NCI-H748 (cell line): Measurements from ENCODE around the gene TMEM205.
"Not testable (repeated sequence)": the region's sequence is repeated elsewhere in the genome, so short reads cannot be mapped to it uniquely, and the experiment has no call there.

Experiments used
- DNase-seq: peaks from one replicate; lab custom pipeline; 2025; ENCODE audit not compliant: unreplicated experiment; lab: John Stamatoyannopoulos, UW

The TMEM205 gene

DNA sequence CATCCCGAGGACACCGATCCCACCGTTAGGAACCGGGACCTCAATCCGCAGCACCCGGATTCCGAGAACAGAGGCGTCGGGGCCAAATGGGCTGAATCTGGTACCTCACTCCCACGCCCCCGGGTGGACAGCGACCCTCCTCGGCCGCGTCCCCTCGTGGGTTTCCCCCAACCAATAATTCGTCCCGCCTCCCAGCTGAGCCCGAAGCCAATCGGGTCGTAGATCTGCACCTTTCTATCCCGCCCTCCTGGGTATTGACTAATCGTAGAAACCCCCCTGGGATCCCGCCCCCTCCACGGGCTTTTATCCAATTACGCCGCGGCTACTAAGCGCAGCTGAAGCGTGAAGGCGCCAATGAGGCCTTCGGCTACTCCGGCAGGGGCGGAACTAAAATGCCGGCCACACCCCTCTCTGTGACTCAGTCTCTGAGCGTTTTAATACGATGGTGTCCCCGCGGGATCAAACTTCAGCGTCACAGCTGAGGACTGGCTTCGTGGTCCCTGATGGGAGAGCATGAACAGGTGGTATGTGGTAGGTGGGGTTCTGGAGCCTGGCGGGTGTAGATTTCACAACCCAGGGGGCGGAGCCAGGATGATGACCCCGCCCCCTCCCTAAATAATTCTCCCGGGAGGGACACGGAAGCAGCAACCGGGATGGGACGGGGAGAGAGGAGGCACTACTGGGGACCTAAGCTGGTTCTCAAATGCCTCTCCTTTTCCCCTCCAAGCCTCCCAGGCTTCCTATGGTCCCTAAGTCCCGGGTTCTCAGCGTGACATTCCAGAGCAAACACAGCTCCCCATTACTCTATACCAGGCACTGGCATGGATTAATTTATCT, at the start of gene TMEM205, which contains the start of gene CCDC159:
Gene TMEM205, minus strand, starts transcription at position 165 of the 837 bp plus-strand sequence. CDS start 649 bp downstream, outside the sequence.
Gene CCDC159, plus strand, starts transcription at position 416 of the 837 bp plus-strand sequence. Its CDS starts 88 bp downstream, at position 504.
- peak; percentile 98 for DNase-seq

DNA sequence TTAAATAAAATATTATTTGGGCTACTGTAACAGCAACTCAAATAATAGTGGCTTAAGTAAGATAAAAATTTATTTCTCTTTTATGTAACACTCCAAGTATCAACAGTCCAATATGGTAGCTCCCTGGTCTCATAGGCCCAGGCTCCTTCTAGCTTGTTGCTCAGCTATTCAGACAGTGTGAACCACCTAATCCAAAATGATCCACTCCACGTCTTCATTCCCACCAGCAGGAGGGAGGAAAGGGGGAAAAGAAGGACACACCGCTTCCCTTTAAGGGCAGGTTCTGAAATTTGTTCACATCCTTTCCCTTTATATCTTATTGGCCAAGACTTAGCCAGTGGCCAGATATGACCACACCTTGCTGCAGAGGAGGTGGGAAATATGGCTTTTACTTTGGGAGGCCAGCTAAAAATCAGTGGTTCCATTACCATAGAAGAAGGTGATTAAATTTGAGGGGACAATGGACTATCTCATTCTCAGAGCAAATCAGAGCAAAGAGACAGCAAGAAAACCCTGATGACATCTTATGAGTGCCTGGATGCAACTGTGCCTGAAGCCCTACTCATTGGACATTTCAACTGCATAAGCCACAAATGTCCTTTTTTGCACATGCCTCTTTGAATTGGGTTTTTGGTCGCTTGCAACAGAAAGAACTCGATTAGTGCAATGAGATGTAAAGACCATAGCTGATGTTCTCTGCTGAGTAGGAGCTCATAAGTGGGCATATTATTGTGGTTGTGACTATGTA, 45.0 kb upstream of the TMEM205 start:
- DNase-seq, result no peak

- DNase-seq, result no peak
Observed at GRCh38 chr19:11390359-11390758, 44.3 kb upstream of the TMEM205 start.

GRCh38 chr19:11387162-11388034, 41.3 kb upstream of the TMEM205 start:
- DNase-seq, result peak; percentile 27

DNA sequence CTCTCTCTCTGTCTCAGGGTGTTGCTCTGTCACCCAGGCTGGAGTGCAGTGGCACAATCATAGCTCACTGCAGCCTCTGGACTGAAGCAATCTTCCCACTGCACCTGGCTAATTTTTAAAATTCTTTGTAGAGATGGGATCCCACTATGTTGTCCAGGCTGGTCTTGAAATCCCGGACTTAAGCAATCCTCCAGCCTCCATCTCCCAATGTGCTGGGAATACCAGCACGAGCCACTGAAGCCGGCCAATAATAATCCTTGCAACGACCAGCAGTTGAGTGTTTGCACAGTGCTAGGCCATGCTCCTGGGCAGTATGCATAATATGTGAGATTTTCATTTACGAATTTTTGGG, 38.7 kb upstream of the TMEM205 start:
- DNase-seq, result no peak

DNA sequence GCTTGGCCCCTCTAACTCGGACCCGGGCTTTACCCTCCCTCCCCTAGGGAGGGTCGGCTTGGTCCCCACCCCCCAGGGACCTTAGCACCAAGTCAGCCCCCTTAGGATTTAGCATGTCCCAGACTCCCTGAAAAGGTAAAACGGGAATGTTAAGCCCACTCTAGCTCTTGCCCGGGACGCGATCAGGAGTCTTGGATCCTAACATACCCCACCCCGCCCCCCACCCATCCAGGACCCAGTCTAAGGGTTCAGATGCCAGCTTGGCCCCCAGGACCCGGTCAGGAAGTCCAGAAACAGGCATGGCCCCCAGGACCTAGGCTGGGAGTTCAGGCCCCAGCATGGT, 37.6 kb upstream of the TMEM205 start:
- DNase-seq, result no peak

DNA sequence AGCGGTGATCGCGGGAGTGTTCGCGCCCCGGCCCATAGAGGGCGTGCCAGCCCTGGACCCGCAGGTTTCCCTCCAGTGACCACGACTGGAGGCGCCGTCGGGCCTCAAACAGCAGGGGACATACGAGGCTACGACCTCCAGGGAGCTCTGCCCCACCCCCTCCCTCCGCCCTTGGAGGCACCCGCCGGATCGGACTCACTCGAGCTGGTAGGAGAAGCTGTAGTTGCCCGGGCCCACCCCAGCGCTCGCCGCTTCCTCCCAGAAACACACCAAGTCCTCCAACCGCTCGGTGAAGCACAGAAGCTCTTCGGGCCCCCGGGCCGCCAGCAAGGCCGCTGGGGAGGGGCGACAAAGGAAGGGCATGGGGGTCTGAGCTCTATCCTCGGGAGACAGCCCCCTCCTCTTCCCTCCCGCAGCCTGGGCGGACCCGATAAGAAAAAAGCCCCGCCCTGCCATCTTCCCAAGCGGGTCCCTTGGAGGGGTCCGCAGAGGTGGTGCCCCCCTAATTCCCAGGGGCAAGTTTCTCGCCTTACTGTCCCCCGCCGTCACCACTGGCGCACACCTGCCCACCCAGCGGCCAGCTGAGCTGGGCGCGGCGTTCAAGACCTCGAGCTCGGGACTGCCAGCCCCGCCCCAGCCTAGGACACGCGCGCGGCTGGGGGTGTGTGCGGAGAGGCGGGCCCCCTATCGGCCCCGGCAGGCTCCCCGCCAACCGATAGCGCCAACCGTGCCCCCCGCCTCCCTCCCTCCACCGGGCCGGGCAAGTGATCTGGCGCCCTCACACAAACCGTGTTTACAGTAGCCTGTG, 37.0 kb upstream of the TMEM205 start:
- peak; percentile 63 for DNase-seq

- DNase-seq, result peak; percentile 97
Observed at GRCh38 chr19:11380653-11381537, 34.8 kb upstream of the TMEM205 start.

GRCh38 chr19:11379857-11380350, 33.8 kb upstream of the TMEM205 start:
- DNase-seq, result no peak

GRCh38 chr19:11379269-11379845, 33.3 kb upstream of the TMEM205 start:
- not testable (repeated sequence) for DNase-seq

DNA sequence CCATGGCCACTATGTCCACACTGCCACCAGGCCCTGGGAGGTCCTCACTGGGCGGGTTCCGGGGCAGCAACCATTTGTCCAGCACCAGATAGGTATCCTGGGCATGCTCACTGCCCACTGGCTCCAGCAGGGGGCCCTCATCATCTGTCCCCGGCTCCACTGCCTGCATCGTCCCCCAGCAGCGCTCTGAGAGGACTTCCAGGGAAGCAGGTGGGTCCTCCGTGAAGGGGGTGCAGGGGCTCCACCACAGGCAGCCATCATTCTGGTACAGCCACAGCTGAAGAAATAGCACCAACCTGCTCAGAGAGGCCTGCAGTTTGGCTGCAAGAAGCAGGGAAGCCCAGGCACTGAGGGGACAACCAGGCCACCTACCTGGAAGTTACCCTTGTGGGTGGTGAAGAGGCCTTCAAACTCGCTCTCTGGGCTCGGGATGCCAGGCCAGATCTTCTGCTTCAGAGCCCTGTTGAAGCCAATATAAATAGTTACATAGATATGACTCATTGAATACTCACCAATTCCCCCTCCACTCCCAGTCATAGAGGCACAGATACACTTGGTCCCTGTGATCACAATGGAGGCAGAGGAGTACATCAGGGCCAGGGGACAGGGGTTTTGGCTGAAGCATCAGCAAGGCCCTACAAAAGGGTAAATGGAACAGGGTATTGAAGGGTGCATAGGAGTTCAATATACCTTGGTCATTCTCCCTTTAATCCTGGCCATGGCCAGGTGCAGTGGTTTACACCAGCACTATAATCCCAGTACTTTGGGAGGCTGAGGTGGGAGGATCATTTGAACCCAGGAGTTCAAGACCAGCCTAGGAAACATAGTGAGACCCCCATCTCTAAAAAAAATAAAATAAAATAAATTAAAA, 32.5 kb upstream of the TMEM205 start:
- DNase-seq, result peak; percentile 52

DNA sequence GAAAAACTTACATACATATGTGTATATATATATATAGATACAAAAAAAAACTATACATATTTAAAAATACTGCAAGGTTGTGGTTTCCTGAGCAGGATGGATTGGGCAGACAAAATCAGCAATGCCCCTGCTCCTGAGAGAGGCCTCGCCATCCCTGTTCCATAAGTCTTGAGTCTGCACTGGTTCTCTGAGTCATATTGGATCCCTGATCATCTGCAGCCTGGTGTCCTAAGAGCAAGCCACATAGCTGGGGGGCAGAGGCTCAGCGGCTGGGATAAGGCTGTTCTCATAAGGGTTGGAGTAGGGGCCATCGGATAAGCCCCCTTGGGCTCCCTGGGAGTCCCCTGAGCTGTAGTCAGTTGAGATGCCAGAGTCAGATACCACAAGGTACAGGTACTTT, 31.7 kb upstream of the TMEM205 start:
- DNase-seq, result no peak

DNA sequence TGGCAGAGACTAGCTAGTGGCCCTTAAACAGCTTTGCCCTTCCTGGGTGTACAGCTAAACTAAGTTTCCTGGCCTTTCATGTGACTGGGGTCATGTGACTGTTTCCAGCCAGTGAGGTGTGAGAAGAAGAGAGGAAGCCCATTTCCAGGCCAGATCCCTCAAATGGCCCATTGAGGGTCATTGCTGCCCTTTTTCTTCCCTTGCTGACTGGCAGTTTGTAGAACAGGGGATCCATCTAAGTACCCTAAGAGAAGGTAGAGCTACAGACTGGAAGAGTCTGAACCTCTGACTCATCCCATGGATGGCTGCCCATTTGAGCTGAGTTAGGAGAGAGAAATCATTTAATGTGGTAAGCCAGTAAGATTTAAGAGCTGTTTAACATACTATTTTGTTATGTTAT, 31.2 kb upstream of the TMEM205 start:
- no peak for DNase-seq

DNA sequence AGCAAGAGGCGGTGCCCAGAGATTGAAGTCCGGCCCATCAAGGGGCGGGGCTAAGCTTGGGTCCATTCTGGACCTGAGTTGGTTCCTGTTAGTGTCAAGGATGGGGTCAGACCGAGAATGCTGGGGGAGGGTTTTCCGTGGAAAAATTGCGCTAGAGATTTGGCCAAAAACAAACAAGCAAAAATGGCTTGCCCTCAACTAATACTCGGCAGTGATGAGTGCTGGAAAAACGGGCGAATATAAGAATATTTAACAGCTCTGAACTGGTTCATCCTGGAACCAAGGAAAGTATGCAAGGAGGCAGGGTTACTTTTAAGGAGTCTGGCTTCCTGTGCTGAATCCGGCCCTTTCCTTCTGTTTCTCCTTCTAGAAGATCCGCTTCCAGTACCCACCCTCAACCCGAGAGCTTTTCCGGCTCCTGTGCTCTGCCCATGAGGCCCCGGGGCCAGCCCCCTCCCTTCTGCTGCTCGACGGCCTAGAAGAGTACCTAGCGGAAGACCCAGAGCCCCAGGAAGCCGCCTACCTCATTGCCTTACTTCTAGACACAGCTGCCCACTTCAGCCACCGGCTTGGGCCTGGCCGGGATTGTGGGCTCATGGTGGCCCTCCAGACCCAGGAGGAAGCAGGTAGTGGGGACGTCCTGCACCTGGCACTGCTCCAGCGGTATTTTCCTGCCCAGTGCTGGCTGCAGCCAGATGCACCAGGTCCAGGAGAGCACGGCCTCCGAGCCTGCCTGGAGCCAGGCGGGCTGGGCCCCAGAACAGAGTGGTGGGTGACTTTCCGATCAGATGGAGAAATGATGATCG, 29.3 kb upstream of the TMEM205 start:
- DNase-seq, result peak; percentile 32

- DNase-seq, result peak; percentile 98
Observed at GRCh38 chr19:11374433-11375142, 28.5 kb upstream of the TMEM205 start, which contains the start of gene SWSAP1. SWSAP1 (plus strand) TSS chr19:11374666; CDS start chr19:11374681, 15 bp downstream.

DNA sequence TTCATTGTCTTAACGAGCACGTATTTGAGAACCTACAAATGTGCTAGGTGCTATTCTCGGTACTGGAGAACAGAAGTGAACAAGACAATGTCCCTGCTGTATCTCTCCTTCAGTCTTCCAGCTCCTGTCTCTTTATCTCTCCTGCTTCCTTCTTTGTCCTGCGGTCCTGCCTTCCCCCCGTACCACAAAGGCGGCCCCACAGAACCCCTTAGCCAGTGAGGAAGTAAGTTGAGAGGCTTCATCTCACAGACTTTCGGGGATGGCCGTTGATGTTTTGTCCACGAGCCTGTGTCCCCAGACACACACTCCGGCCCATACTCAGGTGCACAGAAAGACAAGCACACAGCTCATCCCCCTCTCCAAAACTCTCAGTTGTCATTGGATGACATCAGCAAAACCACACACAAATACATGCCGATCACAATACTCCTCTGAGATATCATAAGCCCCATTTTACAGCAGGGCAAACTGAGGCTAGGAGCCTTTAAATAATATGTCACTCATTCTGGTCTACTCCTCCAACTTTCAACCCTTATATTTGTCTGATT, 27.9 kb upstream of the TMEM205 start:
- peak; percentile 54 for DNase-seq
